Measurements from ENCODE around the gene HECW1.

HECW1 gene

DNA sequence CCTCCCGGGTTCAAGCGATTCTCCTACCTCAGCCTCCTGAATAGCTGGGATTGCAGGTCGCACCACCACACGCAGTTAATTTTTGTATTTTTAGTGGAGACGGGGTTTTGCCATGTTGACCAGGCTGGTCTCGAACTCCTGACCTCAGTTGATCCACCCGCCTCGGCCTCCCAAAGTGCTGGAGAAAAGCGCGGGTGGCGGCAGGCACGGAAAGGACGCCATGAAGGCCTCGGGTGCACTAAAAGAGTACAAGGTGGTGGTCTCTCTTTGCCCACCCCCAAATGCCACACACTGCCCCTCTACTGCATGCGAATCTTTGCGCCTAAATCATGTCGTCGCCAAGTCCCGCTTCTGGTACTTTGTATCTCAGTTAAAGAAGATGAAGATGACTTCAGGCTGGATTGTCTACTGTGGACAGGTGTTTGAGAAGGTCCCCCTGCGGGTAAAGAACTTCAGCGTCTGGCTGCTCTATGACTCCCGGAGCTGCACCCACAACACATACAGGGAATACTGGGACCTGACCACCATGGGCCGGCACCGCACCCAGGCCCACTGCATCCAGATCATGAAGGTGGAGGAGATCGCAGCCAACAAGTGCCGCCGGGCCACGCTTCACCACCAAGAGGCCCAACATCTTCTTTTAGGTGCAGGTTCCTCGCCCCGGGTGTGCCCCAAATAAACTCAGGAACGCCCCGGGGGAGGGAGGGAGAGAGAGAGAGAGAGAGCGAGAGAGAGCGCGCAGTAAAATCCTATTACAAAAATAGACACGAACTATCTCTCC, 161.7 kb downstream of the HECW1 start:
- TF ChIP-seq, protein P1, sequence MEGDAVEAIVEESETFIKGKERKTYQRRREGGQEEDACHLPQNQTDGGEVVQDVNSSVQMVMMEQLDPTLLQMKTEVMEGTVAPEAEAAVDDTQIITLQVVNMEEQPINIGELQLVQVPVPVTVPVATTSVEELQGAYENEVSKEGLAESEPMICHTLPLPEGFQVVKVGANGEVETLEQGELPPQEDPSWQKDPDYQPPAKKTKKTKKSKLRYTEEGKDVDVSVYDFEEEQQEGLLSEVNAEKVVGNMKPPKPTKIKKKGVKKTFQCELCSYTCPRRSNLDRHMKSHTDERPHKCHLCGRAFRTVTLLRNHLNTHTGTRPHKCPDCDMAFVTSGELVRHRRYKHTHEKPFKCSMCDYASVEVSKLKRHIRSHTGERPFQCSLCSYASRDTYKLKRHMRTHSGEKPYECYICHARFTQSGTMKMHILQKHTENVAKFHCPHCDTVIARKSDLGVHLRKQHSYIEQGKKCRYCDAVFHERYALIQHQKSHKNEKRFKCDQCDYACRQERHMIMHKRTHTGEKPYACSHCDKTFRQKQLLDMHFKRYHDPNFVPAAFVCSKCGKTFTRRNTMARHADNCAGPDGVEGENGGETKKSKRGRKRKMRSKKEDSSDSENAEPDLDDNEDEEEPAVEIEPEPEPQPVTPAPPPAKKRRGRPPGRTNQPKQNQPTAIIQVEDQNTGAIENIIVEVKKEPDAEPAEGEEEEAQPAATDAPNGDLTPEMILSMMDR (conservative IDR thresholded peaks at IDR 0.05): no peak
- no peak overlapping the region for H3K27ac ChIP-seq

GRCh38 chr7:43274752-43275151, 162.3 kb downstream of the HECW1 start:
- H3K27ac ChIP-seq: no peak overlapping the region

DNA sequence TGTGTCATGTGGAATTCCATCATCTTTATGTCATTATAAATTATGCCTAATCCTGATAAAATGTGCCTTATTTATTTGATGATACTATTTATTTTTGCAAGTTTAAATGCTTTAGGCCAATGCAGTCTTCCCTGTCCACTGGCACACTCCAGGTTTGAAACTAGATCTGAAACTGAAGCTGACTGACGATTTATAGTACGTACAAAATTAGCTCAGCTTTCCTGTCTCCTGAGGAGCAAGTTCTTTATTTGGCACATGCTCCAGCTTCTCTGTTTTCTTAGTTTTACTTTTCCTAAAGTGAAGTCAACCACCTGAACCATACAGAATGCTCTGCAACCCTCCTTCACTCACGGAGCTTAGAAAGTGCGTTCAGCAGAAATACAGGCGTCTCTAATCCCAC, 164.1 kb downstream of the HECW1 start:
- TF ChIP-seq, protein P1 (conservative IDR thresholded peaks at IDR 0.05): no peak
- H3K27ac ChIP-seq: no peak overlapping the region

More at GRCh38 chr7:43274752-43275151, 162.3 kb downstream of the HECW1 start:
- TF ChIP-seq, protein P1 (conservative IDR thresholded peaks at IDR 0.05): no peak

DNA sequence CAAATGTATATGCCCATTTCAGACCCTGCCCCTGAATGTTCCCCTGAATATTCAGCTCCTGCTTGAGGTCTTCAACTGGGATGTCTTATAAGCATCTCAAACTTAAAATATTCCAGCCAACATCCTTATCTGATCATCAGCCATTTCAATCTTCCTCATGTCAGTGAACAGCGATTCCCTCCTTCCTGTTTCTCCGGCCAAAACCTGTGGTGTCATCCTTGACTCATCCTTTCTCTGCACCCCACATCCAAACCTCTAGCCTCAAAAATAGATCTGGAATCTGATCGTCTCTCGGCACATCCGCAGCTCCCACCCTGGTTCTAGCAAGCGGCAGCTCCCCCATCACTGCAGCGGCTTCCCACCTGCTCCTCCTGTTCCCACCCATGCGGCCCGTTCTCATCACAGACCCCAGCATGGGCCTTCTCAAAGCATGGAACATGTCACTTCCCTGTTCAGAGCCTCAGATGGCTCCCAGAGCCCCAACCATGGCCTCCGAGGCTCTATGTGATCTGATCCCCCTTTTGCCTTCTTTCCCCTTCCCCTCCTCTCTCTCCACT, 165.7 kb downstream of the HECW1 start:
- no peak overlapping the region for H3K27ac ChIP-seq
- TF ChIP-seq, protein P1 (conservative IDR thresholded peaks at IDR 0.05): no peak

DNA sequence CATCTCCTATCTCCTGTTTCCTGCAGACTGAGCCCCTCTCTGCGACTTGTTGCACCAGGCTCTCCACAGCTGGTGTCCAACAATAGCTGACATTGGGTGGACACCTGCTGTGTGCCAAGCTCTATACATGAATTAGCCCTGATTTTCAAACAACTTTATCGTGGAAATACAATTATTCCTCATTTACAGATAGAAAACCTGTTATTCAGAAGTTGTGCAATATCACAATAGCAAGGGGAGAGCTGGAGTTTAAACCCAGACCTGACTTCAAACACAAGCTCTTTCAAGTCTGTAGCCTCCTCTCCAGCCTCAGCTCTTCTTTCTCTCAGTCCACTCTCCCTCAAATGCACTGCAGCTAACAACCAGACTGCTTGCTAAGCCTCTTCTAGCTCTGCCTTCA, 168.8 kb downstream of the HECW1 start:
- TF ChIP-seq, protein P1 (conservative IDR thresholded peaks at IDR 0.05): no peak
- H3K27ac ChIP-seq: no peak overlapping the region

GRCh38 chr7:43283706-43284105, 171.3 kb downstream of the HECW1 start:
- no peak overlapping the region for H3K27ac ChIP-seq
- TF ChIP-seq, protein P1 (conservative IDR thresholded peaks at IDR 0.05): no peak

GRCh38 chr7:43289826-43290225, 177.4 kb downstream of the HECW1 start:
- no peak overlapping the region for H3K27ac ChIP-seq
- TF ChIP-seq, protein P1 (conservative IDR thresholded peaks at IDR 0.05): no peak

Data from VCaP (cell line).